NCI-H1092 (cell line): ENCODE results near the gene UBE2G2.

Source experiments
- DNase-seq: peaks from one replicate; lab custom pipeline; 2025; lab: John Stamatoyannopoulos, UW

The UBE2G2 gene

DNA sequence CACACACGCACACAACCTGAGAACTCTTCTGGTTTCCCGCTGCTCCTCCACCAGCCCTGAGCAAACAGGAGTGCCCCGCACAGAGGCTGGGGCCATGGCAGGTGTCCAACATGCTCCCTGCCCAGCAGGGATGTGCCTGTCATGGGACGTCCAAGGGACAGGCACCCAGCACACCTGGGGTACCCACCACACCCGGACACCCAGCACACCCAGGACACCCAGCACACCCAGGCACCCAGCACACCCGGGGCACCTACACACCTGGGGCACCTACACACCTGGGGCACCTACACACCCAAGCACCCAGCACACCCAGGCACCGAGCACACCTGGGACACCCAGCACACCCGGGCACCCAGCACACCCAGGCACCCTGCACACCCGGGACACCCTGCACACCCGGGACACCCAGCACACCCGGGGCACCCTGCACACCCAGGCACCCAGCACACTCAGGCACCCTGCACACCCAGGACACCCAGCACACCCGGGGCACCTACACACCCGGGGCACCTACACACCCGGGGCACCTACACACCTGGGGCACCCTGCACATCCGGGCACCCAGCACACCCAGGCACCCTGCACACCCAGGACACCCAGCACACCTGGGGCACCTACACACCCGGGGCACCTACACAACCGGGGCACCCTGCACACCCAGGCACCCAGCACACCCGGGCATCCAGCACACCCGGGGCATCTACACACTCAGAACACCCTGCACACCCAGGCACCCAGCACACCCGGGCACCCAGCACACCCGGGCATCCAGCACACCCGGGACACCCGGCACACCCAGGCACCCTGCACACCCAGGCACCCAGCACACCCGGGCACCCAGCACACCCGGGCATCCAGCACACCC, 37.9 kb downstream of the UBE2G2 start:
- DNase-seq, result no peak

DNA sequence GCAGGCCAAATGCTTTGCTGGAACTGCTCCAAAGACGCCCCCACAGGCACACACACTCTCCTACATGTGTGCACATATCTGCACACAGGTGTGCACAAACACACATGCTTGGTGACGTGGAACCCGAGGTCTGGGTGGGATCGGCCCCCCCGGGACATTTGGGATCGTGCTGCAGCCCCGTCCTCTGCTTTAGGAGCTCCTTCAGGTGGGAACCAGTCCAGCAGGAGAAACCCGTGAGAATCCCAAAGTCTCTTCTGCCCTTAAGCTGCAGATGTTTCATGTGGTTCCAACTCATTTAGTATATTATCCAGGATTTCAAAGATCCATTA, 38.6 kb downstream of the UBE2G2 start:
- DNase-seq, result no peak

GRCh38 chr21:44762221-44763049, 39.2 kb downstream of the UBE2G2 start:
- DNase-seq, result no peak

GRCh38 chr21:44761747-44762208, 39.8 kb downstream of the UBE2G2 start:
- DNase-seq, result no peak

- DNase-seq, result no peak
These were observed 40.5 kb downstream of the UBE2G2 start for GRCh38 chr21:44761011-44761729.

DNA sequence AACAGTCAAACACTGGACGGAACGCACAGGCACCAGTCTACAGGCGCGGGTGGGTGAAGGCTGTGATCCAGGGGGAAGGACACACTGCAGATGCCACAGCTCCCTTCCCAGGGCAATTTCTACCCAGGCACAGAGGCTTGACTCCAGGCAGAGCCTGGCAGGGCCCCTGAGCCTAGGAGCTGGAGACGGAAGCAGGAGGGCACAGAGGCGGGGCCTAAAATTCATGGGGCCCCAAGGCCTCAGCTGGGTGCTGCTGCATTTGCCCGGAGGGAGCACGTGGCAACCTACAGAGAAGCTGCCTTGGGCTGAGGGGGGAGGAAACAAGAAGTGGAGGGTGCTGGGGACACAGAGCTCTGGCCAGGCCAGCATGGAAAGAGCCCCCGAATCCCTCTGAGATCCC, 41.2 kb downstream of the UBE2G2 start:
- no peak for DNase-seq

GRCh38 chr21:44759628-44760285, 41.9 kb downstream of the UBE2G2 start:
- no peak for DNase-seq

DNA sequence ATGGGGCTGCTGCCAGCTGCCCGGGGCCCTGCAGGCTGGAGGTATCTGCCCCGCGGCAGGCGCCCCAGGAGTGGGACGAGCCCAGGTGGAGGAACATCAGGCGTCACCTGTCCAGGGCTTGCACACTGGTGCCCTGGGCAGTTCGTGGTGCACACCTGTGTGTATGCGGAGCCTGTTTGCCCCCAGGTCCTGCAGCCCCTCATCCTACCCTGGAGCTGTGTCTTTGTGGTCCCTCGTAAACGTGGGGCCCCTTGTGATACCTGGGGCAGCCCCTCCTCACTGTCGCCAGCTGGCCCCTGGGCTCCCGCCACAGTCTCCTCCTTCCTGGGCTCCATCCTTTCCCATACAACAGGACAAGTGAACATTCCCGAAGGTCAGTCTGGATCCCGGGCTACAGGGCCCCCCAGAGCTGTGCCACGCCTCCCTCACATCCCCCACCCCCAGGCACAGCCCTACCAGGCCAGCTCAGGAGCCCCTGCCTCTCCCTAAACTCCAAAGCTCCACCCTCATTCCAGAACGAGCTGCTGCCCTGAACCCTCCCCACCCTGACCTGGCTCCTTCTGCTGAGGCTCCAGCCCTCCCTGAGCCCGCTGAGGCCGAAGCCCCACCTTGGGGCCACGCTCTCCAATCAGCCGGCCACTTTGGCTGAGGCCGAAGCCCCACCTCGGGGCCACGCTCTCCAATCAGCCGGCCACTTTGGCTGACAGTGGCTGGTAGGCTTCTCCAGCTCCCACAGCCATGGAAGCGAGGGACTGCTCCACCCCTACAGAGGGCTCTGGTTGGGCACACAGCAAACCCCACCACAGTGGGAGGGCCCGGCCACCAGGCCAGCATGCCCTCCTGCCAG, 42.6 kb downstream of the UBE2G2 start:
- DNase-seq, result no peak

DNA sequence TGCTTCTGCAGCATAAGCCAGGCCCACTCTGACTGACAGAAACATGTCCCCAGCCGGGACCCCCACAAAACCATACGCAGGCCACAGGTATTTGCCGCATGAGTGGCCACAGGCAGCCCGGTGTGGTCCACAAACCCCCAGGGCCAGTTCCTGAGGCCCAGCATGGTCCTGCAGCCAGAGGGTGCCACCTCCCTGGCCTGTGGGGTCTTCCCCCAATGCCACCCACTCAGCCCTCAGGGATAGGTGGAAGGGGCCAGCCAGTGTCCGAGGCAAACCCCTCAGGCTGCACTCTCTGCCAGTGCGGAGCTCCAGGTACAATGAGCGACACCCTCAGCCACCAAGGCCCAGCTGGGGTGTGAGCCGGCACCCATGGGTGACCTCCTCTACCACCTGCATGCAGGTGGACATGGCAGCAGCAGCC, 43.5 kb downstream of the UBE2G2 start:
- no peak for DNase-seq

DNA sequence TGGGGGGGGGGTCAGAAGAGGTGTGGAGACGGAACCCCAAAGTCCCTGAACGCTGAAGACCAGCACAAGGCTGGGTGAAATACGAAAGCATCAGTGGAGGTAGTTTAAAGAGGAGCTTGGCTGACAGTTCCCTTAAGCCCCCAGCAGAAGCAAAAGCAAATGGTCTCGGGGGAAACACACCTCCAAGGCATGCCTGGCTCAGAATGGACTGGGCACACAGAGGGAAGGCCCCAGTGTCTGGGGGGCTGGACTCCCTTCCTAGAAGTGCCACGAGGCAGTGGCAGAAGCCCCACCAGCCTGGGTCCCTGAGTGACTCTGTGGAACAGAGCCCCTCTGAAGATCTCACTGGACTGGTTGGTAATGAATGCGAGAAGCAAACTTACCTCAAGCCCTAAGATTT, 43.9 kb downstream of the UBE2G2 start:
- DNase-seq, result no peak

GRCh38 chr21:44756423-44757185, 45.0 kb downstream of the UBE2G2 start:
- no peak for DNase-seq

DNA sequence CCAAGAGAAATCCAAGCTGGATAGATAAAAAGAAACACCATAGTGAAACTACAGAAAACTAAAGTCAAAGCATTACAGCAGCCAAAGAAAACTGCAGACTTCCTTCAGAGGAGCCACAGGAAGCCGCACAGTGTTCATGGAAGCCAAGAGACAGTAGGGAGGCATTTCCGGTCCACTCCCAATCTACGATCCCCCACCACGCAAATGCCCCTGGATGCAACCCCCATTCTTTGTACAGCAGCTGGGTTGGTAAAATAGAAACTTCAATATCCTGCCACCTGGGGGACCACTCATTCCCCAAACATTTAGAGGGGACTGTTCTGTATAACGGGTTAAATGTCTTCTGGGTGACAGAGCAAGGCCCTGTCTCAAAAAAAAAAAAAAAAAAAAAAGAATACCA, 46.4 kb downstream of the UBE2G2 start:
- no peak for DNase-seq

- no peak for DNase-seq
These were observed 48.3 kb downstream of the UBE2G2 start for GRCh38 chr21:44753357-44753756.

DNA sequence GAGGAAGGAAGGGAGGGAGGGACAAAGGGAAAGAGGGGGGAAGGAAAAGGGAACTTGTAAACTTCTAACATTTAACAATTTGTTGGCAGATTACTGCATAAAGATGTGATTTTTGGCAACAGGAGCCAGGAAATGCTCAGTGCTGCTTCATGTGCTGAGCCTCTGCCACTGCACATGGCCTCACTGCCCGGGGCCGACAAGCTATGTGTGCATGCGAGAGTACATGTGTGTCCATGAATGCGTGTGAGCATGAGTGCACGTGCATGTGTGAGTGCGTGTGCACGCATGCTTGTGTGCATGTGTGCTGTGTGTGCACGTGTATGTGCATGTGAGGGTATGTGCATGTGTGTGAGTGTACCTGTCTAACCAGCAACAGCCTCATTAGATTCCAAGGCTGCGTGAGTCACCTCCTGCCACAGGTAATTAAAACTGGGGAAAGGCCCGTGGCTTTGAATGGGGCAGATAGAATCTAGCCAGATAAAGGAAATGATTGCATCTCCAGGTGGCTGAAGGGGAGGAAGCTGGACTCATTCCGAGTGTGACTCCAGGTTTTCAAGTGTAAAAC, 48.9 kb downstream of the UBE2G2 start:
- no peak for DNase-seq

DNA sequence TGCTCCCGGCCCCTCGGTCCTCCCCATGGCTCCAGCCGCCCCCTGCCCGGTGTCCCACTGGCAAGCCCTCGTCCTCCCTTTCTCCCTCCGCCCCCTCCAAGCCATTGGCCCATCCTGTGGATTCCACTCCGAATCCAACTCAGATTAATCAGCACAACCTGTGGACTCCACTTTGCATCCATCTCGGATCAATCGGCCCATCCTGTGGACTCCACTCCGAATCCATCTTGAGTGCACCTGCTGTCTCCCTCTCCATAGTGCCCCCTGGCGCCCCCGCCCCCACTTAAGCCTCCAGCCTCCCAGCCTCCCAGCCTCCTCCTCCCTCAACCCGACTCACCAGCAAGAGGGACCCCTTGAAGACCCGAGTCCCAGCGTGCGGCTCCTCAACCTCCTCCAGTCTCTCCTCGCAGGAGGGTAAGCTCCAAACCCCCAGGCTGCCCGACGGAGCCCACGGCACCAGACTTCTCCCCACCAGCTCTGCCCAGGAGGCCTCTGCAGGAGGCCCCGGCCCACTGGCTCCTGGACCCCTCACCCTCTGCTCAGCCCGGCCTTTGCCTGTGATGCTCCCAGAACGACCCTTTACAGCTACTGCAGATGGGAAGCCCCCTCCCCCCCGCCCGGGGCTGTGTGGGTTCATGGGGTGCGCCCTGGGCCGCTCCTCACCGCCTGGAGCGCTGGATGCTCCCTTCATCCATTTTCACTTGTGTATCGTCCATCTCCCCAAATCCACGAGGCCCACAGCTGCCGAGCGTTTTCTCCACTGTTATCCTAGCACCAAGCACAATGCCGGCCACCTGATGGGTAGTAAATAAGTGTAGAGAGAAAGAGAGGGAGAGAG, 49.6 kb downstream of the UBE2G2 start:
- DNase-seq, result no peak

- DNase-seq, result no peak
These were observed 50.3 kb downstream of the UBE2G2 start for GRCh38 chr21:44751186-44751798.

DNA sequence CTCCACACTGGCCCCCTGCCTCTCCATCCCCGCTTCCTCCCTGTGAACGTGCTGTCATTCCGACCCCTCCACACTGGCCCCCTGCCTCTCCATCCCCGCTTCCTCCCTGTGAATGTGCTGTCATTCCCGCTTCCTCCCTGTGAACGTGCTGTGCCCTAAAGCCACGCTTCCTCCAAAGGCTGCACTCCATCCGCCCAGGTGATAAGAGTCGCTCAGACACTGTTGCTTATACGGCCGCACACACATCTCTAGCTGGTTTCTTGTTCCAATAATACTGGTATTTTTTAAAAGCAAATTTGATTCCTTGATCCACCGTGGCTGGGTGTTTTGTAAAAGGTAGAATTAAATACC, 51.0 kb downstream of the UBE2G2 start:
- no peak for DNase-seq

DNA sequence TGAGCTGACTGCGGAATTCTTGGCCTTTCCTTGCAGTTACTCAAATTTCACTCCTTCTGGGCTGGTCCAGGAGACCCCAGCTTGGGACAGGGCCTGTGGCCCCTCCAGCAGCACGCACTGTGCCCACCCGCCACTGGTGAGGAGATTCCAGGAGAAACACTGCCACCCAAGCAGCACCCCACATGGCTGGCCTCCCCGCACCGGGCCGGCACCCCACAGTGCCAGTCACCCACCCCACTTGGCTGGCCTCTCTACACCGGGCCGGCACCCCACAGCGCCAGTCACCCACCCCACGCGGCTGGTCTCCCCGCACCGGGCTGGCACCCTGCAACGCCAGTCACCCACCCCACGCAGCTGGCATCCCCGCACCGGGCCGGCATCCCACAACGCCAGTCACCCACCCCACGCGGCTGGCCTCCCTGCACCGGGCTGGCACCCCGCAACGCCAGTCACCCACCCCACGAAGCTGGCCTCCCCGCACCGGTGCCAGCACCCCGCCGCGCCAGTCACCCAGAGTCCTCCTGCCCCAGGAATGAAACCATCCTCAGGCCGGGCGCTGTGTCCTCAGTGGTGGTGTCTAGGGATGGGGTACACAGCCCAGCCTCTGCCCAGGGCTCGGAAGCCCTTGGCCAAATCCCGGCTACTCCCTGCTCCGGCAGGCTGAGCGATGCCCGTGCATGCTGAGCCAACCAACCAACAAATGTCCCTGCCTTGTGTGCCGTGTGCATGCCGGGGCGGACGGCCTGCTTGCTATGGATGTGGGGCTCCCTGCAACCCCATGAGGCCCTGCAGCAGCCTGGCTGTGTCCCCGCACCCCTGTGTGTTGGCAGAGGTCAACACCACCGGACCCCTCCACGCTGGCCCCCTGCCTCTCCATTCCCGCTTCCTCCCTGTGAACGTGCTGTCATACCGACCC, 51.6 kb downstream of the UBE2G2 start:
- no peak for DNase-seq
